MM.1S (cell line): ENCODE measurements around the gene TMEM42.
"Not testable (repeated sequence)": the region's sequence is repeated elsewhere in the genome, so short reads cannot be mapped to it uniquely, and the experiment has no call there.

Experiments
- DNase-seq: peaks from one replicate; pipeline ENCODE4 v3.0.0-alpha.2; 2015
- H2AFZ ChIP-seq: fragments of 300-600 bp; sonication (generic); 2 replicates; pipeline ENCODE4 v1.6.0; 2016; ENCODE audit warnings: antibody characterized with exemption, low read length
- H3F3A ChIP-seq: fragments of 300-600 bp; sonication (generic); 2 replicates; pipeline ENCODE4 v1.6.1; 2016; ENCODE audit warnings: mild to moderate bottlenecking, antibody characterized with exemption, low read length, moderate library complexity, mixed read lengths; ENCODE audit not compliant: insufficient read depth
- H3K27ac ChIP-seq: fragments of 300-600 bp; sonication (generic); 2 replicates; pipeline ENCODE4 v1.5.1; 2016; ENCODE audit warnings: mild to moderate bottlenecking, low read length
- H3K27me3 ChIP-seq: fragments of 300-600 bp; sonication (generic); replicated peaks from 2 replicates; pipeline ENCODE4 v1.6.0; 2016; ENCODE audit warnings: low read length; ENCODE audit not compliant: insufficient read depth
- H3K36me3 ChIP-seq: fragments of 300-600 bp; sonication (generic); replicated peaks from 2 replicates; pipeline ENCODE4 v1.6.1; 2016; ENCODE audit warnings: mild to moderate bottlenecking, low read length, mixed read lengths; ENCODE audit not compliant: insufficient read depth
- H3K4me1 ChIP-seq: fragments of 300-600 bp; sonication (generic); 2 replicates; pipeline ENCODE4 v1.6.1; 2016; ENCODE audit warnings: low read length, mixed read lengths
- H3K4me2 ChIP-seq: fragments of 300-600 bp; sonication (generic); 2 replicates; pipeline ENCODE4 v1.6.0; 2016; ENCODE audit warnings: low read depth, low read length
- H3K4me3 ChIP-seq: fragments of 300-600 bp; sonication (generic); 2 replicates; pipeline ENCODE4 v1.5.1; 2016; ENCODE audit warnings: low read length, mixed read lengths
- H3K79me2 ChIP-seq: fragments of 300-600 bp; sonication (generic); 2 replicates; pipeline ENCODE4 v1.6.1; 2016; ENCODE audit warnings: mixed run types, low read length, mixed read lengths
- H3K9ac ChIP-seq: fragments of 300-600 bp; sonication (generic); 2 replicates; pipeline ENCODE4 v1.6.1; 2016; ENCODE audit warnings: low read length, mixed read lengths
- H3K9me2 ChIP-seq: fragments of 300-600 bp; sonication (generic); replicated peaks from 2 replicates; pipeline ENCODE4 v1.6.1; 2016; ENCODE audit warnings: mild to moderate bottlenecking, low read length, mixed read lengths; ENCODE audit not compliant: insufficient read depth
- H3K9me3 ChIP-seq: fragments of 300-600 bp; sonication (generic); replicated peaks from 2 replicates; pipeline ENCODE4 v1.6.1; 2016; ENCODE audit warnings: mild to moderate bottlenecking, low read length, mixed read lengths; ENCODE audit not compliant: insufficient read depth
- H4K20me1 ChIP-seq: fragments of 300-600 bp; sonication (generic); 2 replicates; pipeline ENCODE4 v1.6.1; 2016; ENCODE audit warnings: mild to moderate bottlenecking, low read length, moderate library complexity, mixed read lengths; ENCODE audit not compliant: insufficient read depth
- CTCF ChIP-seq: fragments of 300-600 bp; sonication (generic); IDR thresholded peaks from 2 replicates; pipeline ENCODE4 v1.5.1; 2016; ENCODE audit warnings: antibody characterized with exemption, low read length, mixed read lengths
- EZH2 ChIP-seq: fragments of 300-600 bp; sonication (generic); optimal IDR thresholded peaks from 2 replicates; pipeline ENCODE3; 2017; ENCODE audit warnings: low read depth, mild to moderate bottlenecking, antibody characterized with exemption, low read length, mixed read lengths
- EZH2phosphoT487 ChIP-seq: fragments of 300-600 bp; sonication (generic); IDR thresholded peaks from 2 replicates; pipeline ENCODE4 v1.6.1; 2018; ENCODE audit warnings: antibody characterized with exemption, low read length

The TMEM42 gene

GRCh38 chr3:44842376-44842775 lies 19.3 kb upstream of the TMEM42 start:
- Histone ChIP-seq H3K4me3 (no peak overlapping the region), H2AFZ (no peak overlapping the region), H3K9me3 (no peaks in the 10 kb centered on the region), H4K20me1 (no peaks in the 10 kb centered on the region), H3F3A (no peaks in the 10 kb centered on the region), H3K27me3 (no peaks in the 10 kb centered on the region), H3K27ac (no peak overlapping the region), H3K9me2 (no peaks in the 10 kb centered on the region), H3K9ac (no peak overlapping the region), H3K4me2 (no peak overlapping the region), H3K4me1 (no peaks in the 10 kb centered on the region), H3K36me3 (peaks cover 3% of the 10 kb centered on the region; the same call in 1 of the 2 replicates), H3K79me2 (no peaks in the 10 kb centered on the region)
- no peak for DNase-seq
- no peak for TF ChIP-seq CTCF
- no peak for TF ChIP-seq EZH2
- TF ChIP-seq EZH2phosphoT487 = no peak

DNA sequence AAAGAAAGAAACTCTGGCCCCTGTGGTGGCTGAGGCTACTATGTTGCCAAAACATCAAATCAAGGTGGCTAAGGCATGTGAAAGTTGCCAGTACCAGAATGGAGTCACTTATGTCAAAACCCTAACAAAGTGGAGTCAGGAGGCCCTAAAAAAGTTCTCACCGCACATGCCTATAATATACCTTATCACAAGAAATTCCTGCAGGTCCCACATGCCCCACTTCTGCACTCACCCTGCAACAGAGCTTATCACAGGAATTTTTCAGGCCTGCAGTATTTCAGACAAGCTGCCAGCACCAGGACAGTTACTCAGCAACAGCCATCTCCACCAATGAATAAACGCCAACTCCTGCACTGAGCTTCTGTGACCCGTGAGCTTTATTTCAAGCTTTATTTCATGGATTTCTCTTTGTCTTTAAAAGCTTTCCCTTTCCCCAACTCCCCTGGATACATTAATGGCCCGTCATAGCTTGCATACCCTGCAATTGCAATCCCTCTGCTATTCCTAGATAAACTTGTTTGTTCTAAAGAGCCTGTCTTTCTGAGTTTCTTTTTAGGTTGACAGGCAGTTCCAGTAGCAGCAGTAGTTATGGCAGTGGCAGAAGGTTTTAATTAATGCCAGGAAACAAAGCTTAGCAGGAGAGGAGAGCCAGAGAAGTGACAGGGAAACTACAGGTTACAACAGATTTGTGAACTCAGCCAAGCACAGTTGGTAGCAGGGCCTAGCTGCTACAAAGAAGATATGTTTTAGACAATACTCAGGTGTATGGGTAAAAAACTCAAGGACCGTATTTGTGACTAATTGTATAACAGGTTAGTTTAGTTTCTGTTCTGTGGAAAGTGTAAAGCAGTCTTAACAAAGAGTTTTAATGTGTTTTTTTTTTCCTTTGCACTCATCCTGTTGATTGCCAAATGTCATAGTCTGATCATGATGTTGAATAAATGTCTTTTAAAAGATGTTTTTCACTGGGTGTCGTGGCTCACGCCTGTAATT lies 15.9 kb upstream of the TMEM42 start:
- TF ChIP-seq EZH2phosphoT487 = no peak
- no peak for TF ChIP-seq CTCF
- no peak for TF ChIP-seq EZH2
- Histone ChIP-seq H3K36me3 (no peaks in the 10 kb centered on the region), H3K4me3 (no peak overlapping the region), H3K4me2 (no peak overlapping the region), H4K20me1 (no peaks in the 10 kb centered on the region), H3K9ac (no peak overlapping the region), H3K9me2 (no peaks in the 10 kb centered on the region), H3K79me2 (no peaks in the 10 kb centered on the region), H3K4me1 (no peaks in the 10 kb centered on the region), H3K9me3 (no peaks in the 10 kb centered on the region), H3K27ac (no peak overlapping the region), H2AFZ (no peak overlapping the region), H3F3A (no peaks in the 10 kb centered on the region), H3K27me3 (no peaks in the 10 kb centered on the region)
- DNase-seq = no peak

DNA sequence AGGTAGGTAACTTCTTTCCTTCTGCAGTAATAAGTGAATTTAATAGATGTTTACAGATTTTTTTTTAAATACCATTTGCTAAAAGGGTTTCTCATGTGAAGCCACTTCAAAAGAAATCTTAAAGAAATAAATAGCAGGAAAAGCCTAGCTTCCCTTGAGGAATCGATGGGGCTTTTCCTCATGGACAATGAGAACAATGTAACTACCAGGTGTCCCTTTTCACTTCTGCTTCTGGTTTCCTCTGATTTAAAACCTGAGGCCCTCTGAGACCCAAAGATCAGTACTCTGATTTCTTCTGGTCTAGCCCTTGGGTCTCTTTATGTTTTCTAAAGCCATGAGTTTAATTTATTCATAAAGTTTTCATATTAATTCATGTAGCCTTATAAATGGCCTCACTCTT lies 13.1 kb upstream of the TMEM42 start:
- H3K9me2 ChIP-seq = no peaks in the 10 kb centered on the region

DNA sequence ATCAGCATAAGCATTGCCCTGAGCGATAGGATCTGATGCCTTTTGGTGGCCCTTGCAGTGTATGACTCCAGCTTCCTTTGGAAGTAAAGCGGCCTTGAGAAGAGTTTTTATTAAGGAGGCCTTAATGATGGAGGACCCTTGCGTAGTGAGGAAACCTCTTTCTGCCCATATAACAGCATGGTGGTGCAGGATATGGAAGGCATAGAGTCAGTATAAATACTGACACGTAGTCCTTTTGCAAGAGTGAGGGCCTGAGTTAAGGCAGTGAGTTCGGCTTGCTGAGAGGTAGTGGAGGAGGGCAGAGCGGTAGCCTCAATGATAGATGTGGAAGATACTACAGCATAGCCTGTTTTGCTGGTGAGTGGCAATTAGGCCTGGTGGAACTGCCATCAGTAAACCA lies 5.0 kb upstream of the TMEM42 start:
- not testable (repeated sequence) for H4K20me1 ChIP-seq, H3F3A ChIP-seq, H3K27ac ChIP-seq, H3K36me3 ChIP-seq, H3K4me3 ChIP-seq, H3K4me2 ChIP-seq, H3K9ac ChIP-seq, H3K4me1 ChIP-seq, DNase-seq, H2AFZ ChIP-seq, H3K27me3 ChIP-seq, H3K9me3 ChIP-seq, H3K79me2 ChIP-seq, H3K9me2 ChIP-seq

More for the DNA sequence above, 13.1 kb upstream of the TMEM42 start:
- H3K4me1 ChIP-seq = no peaks in the 10 kb centered on the region
- no peaks in the 10 kb centered on the region for H3K27me3 ChIP-seq
- no peaks in the 10 kb centered on the region for H3K79me2 ChIP-seq
- H4K20me1 ChIP-seq = no peaks in the 10 kb centered on the region
- no peak overlapping the region for H3K9ac ChIP-seq
- no peak overlapping the region for H3K4me2 ChIP-seq
- no peaks in the 10 kb centered on the region for H3F3A ChIP-seq
- no peak for DNase-seq
- H3K27ac ChIP-seq = no peak overlapping the region
- no peak for TF ChIP-seq CTCF
- TF ChIP-seq EZH2 = no peak
- no peak for TF ChIP-seq EZH2phosphoT487
- H3K4me3 ChIP-seq = no peak overlapping the region
- no peaks in the 10 kb centered on the region for H3K9me3 ChIP-seq
- 0 out of 2 replicates have a peak, but pooled peaks cover 5% of the 10 kb centered on the region for H3K36me3 ChIP-seq
- no peak overlapping the region for H2AFZ ChIP-seq
